Central memory CD8-positive, alpha-beta T cell (primary cell): ENCODE results near the gene DSCAML1.

Source experiments
- ATAC-seq: fragments of 150-1000 bp; cut with Tn5 transposase; replicated peaks from 2 replicates; pipeline ENCODE4 v1.10.0; 2022; ENCODE audit warnings: mild to moderate bottlenecking, moderate FRiP score, moderate number of reproducible peaks; ENCODE audit not compliant: poor library complexity, severe bottlenecking; ENCODE audit errors: extremely low read depth
- DNase-seq, 2 donors: peaks; one replicate each; pipeline ENCODE4 v3.0.0; 2021; ENCODE audit warnings: low spot score in 2 of 2
- H3K27ac Mint-ChIP-seq: one replicate; pipeline ENCODE4 v1.8.0; 2022; ENCODE audit warnings: low read depth, mild to moderate bottlenecking, moderate library complexity, mixed read lengths
- H3K27me3 Mint-ChIP-seq: one replicate; pipeline ENCODE4 v1.8.0; 2022; ENCODE audit warnings: mixed read lengths
- H3K36me3 Mint-ChIP-seq: one replicate; pipeline ENCODE4 v1.8.0; 2022; ENCODE audit warnings: mild to moderate bottlenecking, moderate library complexity, mixed read lengths; ENCODE audit not compliant: insufficient read depth
- H3K4me1 Mint-ChIP-seq: one replicate; pipeline ENCODE4 v1.8.0; 2022; ENCODE audit warnings: mixed read lengths
- H3K4me3 Mint-ChIP-seq: one replicate; pipeline ENCODE4 v1.8.0; 2022; ENCODE audit warnings: mild to moderate bottlenecking, moderate library complexity, mixed read lengths
- H3K9me3 Mint-ChIP-seq: one replicate; pipeline ENCODE4 v1.8.0; 2022; ENCODE audit warnings: mixed read lengths

Gene DSCAML1

GRCh38 chr11:117559698-117560097 lies 237.3 kb downstream of the DSCAML1 start:
- DNase-seq (no peak), ATAC-seq (no peak)
- no peak overlapping the region for H3K27ac Mint-ChIP-seq
- H3K27me3 Mint-ChIP-seq: peaks cover 75% of the 10 kb centered on the region
- H3K36me3 Mint-ChIP-seq: no peaks in the 10 kb centered on the region
- H3K9me3 Mint-ChIP-seq: no peaks in the 10 kb centered on the region
- H3K4me3 Mint-ChIP-seq: no peak overlapping the region
- H3K4me1 Mint-ChIP-seq: no peaks in the 10 kb centered on the region

GRCh38 chr11:117557361-117557760 lies 239.7 kb downstream of the DSCAML1 start:
- H3K4me1 Mint-ChIP-seq: no peaks in the 10 kb centered on the region
- H3K9me3 Mint-ChIP-seq: no peaks in the 10 kb centered on the region
- no peaks in the 10 kb centered on the region for H3K36me3 Mint-ChIP-seq
- no peak overlapping the region for H3K4me3 Mint-ChIP-seq
- no peak for ATAC-seq
- peaks cover 75% of the 10 kb centered on the region for H3K27me3 Mint-ChIP-seq
- H3K27ac Mint-ChIP-seq: no peak overlapping the region
- DNase-seq: no peak

- Mint-ChIP-seq H3K27ac (no peak overlapping the region), H3K4me3 (no peak overlapping the region), H3K27me3 (peaks cover 83% of the 10 kb centered on the region), H3K36me3 (no peaks in the 10 kb centered on the region), H3K4me1 (no peaks in the 10 kb centered on the region), H3K9me3 (no peaks in the 10 kb centered on the region)
- DNase-seq (no peak), ATAC-seq (no peak)
Measured at GRCh38 chr11:117554601-117555333, 242.2 kb downstream of the DSCAML1 start.

GRCh38 chr11:117552626-117553025 lies 244.4 kb downstream of the DSCAML1 start:
- H3K36me3 Mint-ChIP-seq: no peaks in the 10 kb centered on the region
- no peak for ATAC-seq
- H3K9me3 Mint-ChIP-seq: no peaks in the 10 kb centered on the region

GRCh38 chr11:117551761-117552343 lies 245.2 kb downstream of the DSCAML1 start:
- H3K36me3 Mint-ChIP-seq: no peaks in the 10 kb centered on the region
- H3K4me1 Mint-ChIP-seq: no peaks in the 10 kb centered on the region
- no peaks in the 10 kb centered on the region for H3K9me3 Mint-ChIP-seq
- no peak for ATAC-seq
- DNase-seq: no peak
- H3K4me3 Mint-ChIP-seq: no peak overlapping the region
- H3K27me3 Mint-ChIP-seq: peaks cover 73% of the 10 kb centered on the region
- no peak overlapping the region for H3K27ac Mint-ChIP-seq

More at GRCh38 chr11:117552626-117553025, 244.4 kb downstream of the DSCAML1 start:
- no peak for DNase-seq
- Mint-ChIP-seq H3K27ac (no peak overlapping the region), H3K4me3 (no peak overlapping the region), H3K4me1 (no peaks in the 10 kb centered on the region), H3K27me3 (peaks cover 78% of the 10 kb centered on the region)

- Mint-ChIP-seq H3K27ac (no peak overlapping the region), H3K27me3 (peaks cover 64% of the 10 kb centered on the region), H3K9me3 (no peaks in the 10 kb centered on the region), H3K4me1 (no peaks in the 10 kb centered on the region), H3K36me3 (no peaks in the 10 kb centered on the region), H3K4me3 (no peak overlapping the region)
- no peak for DNase-seq
- no peak for ATAC-seq
Measured at GRCh38 chr11:117550466-117550865, 246.6 kb downstream of the DSCAML1 start.

GRCh38 chr11:117549417-117549816 lies 247.6 kb downstream of the DSCAML1 start:
- H3K4me3 Mint-ChIP-seq: no peak overlapping the region
- no peaks in the 10 kb centered on the region for H3K9me3 Mint-ChIP-seq
- H3K36me3 Mint-ChIP-seq: no peaks in the 10 kb centered on the region
- H3K27me3 Mint-ChIP-seq: peaks cover 63% of the 10 kb centered on the region
- no peak for DNase-seq
- H3K4me1 Mint-ChIP-seq: no peaks in the 10 kb centered on the region
- H3K27ac Mint-ChIP-seq: no peak overlapping the region
- no peak for ATAC-seq

GRCh38 chr11:117548876-117549275 lies 248.1 kb downstream of the DSCAML1 start:
- no peak overlapping the region for H3K27ac Mint-ChIP-seq
- DNase-seq: no peak
- H3K4me1 Mint-ChIP-seq: no peaks in the 10 kb centered on the region
- ATAC-seq: no peak
- no peaks in the 10 kb centered on the region for H3K36me3 Mint-ChIP-seq
- H3K27me3 Mint-ChIP-seq: peaks cover 62% of the 10 kb centered on the region
- no peak overlapping the region for H3K4me3 Mint-ChIP-seq
- H3K9me3 Mint-ChIP-seq: no peaks in the 10 kb centered on the region

- DNase-seq: no peak
- Mint-ChIP-seq H3K36me3 (no peaks in the 10 kb centered on the region), H3K9me3 (no peaks in the 10 kb centered on the region), H3K27ac (no peak overlapping the region), H3K4me3 (no peak overlapping the region), H3K27me3 (peaks cover 53% of the 10 kb centered on the region), H3K4me1 (no peaks in the 10 kb centered on the region)
- no peak for ATAC-seq
Measured at GRCh38 chr11:117547946-117548345, 249.1 kb downstream of the DSCAML1 start.

- peaks cover 51% of the 10 kb centered on the region for H3K27me3 Mint-ChIP-seq
- H3K36me3 Mint-ChIP-seq: no peaks in the 10 kb centered on the region
- H3K9me3 Mint-ChIP-seq: no peaks in the 10 kb centered on the region
- DNase-seq (no peak), ATAC-seq (no peak)
- no peak overlapping the region for H3K27ac Mint-ChIP-seq
- no peak overlapping the region for H3K4me3 Mint-ChIP-seq
- H3K4me1 Mint-ChIP-seq: no peaks in the 10 kb centered on the region
Measured at GRCh38 chr11:117547195-117547850, 249.7 kb downstream of the DSCAML1 start.

- ATAC-seq (no peak), DNase-seq (no peak)
- Mint-ChIP-seq H3K27me3 (peaks cover 47% of the 10 kb centered on the region), H3K27ac (no peak overlapping the region), H3K9me3 (no peaks in the 10 kb centered on the region), H3K36me3 (no peaks in the 10 kb centered on the region), H3K4me1 (no peaks in the 10 kb centered on the region), H3K4me3 (no peak overlapping the region)
Measured at GRCh38 chr11:117546431-117547194, 250.4 kb downstream of the DSCAML1 start.

- no peak overlapping the region for H3K27ac Mint-ChIP-seq
- H3K27me3 Mint-ChIP-seq: peaks cover 38% of the 10 kb centered on the region
- no peaks in the 10 kb centered on the region for H3K36me3 Mint-ChIP-seq
- DNase-seq (no peak), ATAC-seq (no peak)
- no peak overlapping the region for H3K4me3 Mint-ChIP-seq
- no peaks in the 10 kb centered on the region for H3K9me3 Mint-ChIP-seq
- no peaks in the 10 kb centered on the region for H3K4me1 Mint-ChIP-seq
Measured at GRCh38 chr11:117545706-117546105, 251.3 kb downstream of the DSCAML1 start.
